NCI-H82 treated with DMSO at 0.1 percent for 48 hours (cell line): ENCODE data around the gene CACNA1H.

Source experiments
- DNase-seq: peaks from one replicate; lab custom pipeline; 2025; ENCODE audit not compliant: unreplicated experiment; lab: John Stamatoyannopoulos, UW

CACNA1H gene

DNA sequence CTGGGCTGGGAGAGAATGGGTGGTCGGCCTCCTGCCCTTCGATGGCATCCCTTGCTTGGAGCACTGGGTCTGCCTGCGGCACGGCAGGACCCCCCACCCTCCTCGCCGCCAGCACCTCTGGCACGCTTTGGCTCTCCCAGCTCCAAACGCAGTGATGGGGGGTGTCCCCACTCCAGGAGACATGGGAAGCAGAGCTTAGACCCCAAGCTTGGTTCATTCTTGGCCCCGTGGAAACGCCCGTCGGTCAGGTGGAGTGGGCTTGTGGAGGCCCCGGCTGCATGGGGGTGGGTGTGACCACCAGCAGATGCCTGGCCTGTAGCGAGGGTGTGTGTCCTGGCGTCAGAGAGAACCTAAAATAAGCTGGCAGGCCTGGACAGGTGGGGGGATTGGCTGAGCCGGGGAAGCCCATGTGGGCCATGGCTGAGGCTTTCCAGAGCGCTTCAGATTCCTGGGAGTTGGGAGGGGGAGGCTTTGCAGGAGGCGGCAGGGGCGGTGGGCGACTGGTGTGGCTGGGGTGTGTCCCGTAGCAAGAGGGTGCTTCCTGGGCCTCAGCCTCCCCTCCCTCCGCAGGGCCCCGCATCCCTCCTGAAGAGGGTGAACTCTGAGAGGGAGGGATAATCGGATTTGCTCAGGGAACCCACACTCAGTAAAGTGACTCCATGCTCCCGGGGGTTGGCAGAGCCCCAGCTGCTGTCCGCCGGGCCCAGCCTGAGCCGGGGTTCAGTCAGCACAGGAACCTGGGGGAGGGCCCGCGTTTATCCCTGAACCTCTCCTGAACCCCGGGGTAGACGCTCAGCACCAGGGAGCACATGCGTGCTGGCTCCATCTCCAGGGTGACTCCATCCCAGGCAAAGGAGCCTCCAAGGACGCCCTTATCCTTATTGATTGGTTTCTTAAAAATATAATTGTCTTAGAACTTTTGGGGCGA lies 3.4 kb downstream of the CACNA1H start:
- DNase-seq, result no peak

DNA sequence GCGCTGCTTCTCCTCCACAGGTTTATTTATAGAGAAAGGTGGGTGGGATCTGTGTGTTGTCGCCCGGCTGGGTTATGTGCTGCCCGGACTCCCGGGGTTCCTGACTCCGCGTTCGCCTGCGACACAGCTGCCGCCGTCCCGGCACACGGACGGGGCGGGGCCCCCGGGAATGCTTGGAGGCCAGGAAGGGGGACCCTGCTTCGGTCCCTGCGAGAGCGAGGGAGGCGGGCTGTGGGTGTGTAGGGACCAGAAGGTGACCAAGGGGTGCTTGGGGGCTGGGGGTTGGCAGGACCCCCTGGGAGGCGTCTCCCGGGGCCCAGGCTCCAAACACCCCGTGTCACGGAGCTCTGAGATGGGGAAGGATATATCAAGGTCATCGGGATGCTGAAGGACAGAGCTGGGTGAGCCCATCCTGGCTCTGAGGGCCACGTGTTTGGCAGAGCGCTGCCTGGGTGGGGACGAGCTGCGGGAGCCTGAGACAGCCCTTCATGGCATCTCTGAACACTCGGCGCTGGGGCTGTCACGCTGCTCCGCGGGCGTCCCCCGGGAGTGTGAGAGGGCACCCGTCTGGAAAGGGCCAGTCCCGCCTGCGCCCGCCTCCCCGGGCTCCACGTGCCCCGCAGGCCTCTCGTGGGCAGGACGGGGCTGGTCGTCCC lies 4.2 kb downstream of the CACNA1H start:
- no peak for DNase-seq

DNA sequence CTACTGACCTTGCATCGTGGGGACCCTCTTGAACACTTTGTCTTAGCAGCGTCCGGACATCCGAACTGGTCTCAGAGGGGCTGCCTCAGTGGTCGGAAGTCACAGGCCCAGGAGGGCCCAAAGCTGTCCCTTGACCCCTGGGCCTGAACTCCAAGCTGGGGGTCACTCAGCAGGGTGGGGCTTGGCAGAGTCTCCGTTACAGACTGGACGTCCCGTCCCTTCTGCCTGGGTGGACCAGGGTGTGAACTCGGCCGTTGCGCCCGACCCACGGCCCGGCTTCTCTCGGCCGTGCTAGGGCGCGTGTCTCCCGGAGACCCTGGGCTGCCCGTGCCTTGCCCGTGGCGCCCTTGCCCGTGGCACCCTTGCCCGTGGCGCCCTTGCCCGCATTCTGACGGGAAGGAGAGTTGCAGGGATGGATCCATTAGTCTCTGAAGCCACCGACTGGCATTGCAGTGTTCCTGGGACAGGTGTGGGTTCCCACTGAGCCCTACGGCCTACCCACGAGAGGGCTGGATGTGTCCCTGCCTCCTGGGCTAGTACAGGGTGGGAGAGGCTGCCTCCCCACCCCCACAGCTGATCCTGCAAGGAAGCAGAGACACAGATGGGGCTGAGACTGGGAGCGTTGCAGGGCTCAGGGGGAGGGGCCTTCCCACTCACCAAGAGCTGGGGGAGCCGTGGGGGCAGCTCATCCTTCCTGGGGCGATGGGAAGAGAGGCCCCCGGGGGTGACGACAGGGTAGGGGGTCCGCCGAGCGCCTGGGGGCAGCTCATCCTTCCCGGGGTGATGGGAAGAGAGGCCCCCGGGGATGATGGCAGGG lies 4.9 kb downstream of the CACNA1H start:
- no peak for DNase-seq

DNA sequence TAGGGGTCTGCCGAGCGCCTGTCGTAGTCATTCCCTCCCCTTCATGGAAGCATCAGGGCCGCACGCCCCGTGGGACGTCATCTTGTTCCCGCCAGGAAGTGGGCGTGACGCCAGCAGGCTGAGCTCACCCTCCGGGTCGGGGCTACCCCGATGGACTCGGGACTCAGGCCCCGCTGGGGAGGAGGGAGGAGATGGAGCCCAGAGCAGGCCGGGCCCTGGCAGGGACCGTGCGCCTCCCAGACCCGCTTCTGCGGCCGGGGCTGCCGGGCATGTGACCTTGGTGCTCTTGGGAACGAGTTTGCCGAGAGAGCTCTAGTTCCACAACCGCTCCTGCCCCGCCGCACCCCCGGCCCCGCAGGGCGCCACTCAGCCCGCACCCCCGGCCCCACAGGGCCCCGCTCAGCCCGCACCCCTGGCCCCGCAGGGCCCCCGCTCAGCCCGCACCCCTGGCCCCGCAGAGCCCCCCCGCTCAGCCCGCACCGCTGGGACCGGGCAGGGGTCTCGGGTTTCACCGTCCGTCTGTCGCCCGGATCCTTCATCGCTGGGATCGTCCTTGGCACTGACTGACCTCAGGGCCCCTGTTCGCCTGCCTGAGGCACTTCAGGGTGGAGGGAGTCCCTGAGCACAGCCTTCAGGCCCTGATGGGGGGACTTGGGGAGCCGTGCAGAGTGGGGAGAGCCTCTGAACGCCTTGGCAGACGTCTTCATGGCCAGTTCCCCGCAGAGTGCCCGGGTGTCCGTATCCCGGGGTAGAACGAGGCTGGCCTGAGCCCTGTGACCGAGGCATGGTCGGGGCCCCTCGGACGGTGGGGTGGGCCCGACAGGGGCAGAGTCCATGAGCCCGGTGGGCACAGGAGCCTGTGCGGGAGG lies 5.8 kb downstream of the CACNA1H start:
- no peak for DNase-seq

DNA sequence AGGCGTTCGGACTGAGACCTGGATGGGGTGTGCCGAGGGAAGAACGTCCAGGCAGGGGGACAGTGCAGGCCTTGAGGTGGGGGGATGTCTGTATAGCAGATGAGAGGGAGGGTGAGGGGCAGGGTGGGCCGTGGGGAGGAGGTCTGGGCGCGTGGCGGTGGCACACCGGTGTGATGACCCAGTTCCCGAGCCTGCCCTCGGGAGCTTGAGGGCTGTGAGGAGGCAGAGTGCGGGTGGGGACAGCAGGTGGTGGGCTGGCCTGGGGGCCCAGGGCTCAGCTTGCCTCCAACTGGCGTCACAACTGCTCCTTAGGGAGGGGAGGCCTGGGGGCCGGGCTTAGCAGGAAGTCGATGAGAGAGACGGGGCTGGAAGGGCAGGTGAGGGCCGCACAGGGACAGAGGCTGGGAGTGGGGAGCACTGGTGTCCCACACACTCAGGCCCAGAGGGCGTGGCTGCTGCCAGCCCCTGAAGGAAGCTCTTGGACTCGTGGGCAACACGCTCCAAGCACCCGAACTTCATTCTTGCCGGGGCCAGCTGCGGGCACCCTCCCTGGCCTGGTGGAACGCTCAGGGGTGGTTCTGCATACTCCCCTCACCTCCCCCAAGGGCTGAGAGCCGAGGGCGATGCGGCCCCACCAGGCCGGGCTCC lies 6.5 kb downstream of the CACNA1H start:
- DNase-seq, result no peak

DNA sequence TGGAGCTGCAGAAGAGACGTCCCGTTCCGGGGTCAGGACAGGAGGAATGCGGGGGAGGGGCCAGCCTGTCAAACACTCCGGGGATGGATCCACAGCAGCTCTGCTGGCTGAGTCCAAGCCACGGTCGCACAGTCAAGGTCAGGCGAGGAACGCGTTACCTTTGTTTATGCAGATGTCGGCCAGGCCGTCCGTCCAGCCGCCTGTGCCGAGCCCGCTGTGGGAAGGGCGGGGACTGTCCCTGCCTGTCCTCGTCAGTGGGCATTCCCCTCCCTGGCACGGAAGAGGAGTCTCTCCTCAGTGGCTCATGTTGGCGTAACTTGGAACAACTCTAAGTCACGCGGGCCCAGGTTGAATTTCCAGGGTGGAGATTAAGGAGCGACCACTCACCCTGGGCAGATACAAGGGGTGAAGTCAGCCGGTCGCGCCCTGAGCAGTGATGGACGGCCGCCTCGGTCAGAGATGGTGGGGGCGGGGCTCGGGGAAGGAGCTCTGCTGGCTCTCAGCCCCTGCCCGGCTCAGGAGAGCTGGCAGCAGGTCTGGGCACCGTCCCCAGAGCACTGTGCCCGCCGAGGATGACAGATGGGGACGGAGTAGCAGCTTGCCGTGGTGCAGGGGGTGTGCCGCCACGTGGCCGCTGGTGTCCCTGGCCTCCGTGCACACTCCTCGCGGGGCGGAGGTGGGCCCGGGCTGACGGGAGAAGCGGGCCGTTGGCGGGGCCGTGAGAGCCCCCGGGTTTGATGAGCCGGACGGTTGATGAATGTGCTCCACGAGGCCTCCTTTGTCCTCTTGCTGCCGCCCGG lies 7.3 kb downstream of the CACNA1H start:
- DNase-seq, result no peak

DNA sequence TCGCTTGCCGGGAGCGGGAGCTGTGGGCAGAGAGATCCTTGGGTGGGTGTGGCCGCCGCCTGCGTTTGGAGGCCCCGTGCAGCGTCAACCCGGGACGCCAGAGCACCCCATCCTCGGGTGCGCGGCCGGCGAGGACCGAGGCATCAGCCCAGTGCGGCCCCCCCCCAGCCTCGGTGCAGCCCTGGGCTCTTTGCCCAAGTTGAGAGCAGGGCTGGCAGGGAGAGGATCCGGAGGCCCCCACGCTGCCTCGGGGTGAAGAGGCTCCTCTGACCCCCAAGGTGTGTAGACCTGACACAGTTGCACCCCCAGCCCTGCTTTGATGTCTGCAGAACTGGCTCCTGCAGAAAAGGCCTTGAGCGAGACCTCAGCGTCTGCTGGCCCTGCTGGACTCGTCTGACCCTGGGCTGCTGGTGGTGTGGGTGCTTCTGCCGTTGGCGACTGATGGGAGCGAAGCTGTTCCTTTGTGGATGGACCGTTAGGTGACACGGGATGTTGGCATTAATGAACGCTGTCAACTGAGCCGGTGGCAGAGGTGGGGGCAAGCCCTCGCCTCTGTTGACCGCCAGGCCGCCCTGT lies 8.0 kb downstream of the CACNA1H start:
- DNase-seq, result no peak

DNA sequence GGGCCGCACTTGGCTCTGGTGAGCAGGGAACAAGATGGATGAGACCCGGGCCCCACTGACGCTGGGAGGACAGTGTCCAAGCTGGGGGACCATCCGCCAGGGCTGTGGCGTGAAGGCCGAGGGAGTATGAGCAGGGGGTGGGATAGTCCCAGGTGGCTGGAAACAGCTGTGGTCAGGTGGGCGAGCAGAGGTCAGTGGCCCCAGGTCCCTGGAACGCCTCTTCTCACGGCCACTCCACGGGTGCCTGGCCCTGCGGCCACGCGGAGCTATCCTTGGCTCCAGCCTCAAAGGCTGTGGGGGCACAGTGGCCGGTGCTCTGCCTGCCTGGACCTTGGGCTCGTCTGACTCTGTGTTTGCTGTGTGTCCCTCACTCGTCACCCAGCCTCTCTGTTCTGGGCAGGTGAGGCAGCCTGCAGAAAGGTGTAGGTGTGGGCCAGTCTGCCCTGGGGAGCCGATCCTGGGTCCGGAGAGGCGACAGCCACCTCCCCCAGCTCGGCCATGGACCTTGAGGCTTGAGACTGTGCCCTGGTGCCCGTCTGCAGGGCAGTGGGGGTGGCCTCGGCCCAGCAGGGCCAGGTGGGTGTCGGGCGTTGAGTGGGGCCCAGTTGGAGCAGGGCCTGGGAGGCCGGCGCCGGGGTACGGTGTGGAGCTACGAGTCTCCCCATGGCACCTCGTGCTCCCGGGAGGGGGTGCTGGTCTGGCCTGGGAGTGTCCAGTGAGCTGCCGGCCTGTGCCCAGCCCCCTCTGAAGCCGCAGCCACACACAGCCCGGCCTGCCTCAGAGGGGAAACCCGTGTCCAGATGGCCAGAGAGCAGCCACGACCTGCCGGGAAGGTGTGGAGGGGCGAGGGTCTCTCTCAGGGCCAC lies 10.0 kb downstream of the CACNA1H start:
- no peak for DNase-seq

DNA sequence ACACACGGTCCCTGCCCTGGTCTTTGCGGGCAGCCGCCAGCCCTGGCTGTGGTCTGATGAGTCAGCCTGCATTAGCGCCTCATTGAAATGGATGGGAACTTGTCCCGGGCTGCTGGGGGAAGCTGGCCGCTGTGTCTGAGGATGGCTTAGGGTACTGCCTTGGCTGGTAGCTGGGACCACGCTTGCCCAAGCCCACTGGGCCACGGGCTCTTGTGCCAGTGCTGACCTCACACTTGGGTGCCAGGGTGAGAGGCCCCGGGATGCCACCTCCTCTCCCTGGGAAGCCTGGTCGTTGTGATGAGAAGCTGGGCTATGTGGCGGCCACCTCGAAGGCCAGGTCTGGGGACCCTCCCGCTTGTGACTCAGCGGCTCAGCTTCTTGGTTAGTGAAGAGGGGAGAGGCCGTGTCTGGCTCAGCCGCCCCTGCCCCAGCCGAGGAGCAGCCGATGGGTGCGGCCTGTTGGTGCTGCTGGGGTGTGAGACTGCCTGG lies 10.7 kb downstream of the CACNA1H start:
- DNase-seq, result no peak

DNA sequence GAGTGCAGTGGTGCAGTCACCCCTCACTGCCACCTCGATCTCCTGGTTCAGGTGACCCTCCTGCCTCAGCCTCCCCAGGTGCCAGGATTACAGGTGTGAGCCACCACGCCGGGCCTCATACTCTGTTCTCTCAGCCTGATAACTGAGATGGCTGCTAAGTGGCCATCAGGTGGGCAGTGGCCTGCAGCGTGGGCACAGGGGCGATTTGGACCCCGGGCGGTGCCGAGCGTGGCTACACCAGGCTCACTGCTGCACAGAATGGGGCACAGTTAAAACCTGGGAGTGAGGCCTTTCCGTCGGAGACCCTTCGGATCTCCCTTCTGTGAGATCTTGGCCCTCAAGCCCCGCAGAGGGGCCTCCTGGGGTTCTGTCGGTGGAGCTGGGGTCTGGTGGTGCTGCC lies 11.5 kb downstream of the CACNA1H start:
- DNase-seq, result no peak

DNA sequence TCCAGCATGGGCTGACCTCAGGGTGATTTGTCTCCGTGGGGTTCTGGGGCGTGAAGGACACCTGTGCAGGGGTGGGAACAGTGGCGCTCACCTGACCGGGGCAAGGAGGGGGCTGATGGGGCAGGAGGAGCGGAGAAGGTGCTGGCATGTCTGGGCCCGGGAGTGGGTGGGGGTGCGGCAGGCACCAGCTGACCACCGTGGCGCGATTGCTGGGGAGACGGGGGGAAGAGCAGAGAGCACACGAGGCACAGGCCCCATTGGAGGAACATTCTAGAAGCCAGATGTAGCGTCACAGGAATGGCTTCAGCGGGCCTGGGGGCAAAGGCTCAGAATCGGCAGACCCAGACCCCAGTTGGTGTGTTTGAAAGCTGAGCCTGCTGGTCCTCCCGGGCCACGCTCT lies 12.1 kb downstream of the CACNA1H start:
- DNase-seq, result no peak

DNA sequence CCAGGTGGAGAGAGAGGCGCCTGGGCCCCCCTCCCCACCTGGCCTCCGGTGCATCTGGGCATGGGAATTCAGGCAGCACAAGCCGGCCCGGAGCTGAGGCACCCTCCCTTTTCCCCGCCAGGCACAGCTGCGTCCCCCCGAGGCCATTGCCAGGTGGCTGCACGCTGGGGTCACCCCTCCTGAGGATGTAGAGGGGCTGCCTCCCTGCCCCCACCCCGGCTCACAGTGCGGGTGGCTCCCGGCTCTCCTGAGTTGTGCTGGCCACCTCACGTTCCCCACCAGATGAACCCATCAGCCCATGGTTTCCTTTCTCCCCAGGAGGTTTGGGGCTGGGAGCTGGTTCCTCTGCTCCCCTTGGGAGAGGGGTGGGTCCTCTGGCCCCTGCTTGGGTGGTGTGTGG lies 12.6 kb downstream of the CACNA1H start:
- no peak for DNase-seq

DNA sequence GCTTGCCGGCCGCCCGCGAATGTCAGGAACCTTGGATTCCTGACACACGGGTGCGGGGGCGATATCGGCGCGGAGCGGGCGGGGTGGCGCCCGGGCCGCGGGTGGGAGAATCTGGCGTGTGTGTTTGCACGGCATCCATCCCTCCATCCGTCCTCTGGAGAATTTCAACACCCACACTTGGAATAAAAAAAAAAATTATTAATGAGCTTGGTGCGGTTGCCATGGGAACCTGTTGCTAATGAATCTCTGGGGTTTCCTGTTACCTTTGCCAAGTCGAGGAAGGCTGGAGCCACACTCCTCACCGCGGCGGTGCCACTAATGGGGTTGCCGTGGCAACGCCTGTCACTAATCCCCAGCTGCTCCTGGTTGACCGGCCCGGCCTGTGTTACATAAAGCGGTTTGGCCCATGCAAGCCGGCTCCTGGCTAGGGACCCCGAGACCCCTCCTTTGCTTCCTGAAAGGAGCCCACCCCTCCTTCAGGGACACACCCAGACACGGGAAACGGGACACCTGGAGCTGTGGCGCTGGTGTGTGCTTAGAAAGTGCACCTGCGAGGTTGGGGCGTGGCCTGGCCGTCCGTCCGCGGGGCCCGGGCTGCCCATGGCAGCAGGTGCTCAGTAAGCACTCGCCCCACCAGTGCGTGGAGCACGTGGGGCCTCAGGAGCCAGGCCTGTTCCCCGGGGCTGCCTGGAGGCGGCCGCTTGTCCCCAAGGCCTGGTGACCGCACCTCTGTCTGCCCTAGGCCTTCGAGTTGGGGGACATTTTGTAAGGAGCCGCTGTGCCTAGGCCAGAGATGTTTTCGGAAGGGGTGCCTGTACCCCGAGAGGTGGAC lies 14.6 kb downstream of the CACNA1H start:
- no peak for DNase-seq

DNA sequence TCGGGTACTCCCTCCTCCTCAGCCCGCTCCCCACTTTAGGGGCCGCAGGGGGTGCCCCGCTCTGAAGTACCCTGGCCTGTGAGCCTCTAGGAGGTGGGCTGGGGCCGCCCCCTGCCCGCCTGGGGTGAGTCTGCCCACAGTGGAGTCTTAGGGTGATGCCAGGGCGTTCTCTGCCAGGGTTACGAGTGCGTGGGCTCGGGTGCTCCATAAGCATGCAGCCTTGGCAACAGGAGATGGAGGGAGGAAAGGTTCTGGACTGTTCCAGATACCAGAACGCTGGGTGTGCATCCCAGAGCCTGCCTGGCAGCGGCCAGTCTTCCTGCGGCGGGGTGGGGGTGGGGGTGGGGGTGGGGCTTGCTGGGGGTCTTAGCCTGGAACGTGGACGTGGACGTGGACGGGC lies 15.9 kb downstream of the CACNA1H start:
- no peak for DNase-seq

DNA sequence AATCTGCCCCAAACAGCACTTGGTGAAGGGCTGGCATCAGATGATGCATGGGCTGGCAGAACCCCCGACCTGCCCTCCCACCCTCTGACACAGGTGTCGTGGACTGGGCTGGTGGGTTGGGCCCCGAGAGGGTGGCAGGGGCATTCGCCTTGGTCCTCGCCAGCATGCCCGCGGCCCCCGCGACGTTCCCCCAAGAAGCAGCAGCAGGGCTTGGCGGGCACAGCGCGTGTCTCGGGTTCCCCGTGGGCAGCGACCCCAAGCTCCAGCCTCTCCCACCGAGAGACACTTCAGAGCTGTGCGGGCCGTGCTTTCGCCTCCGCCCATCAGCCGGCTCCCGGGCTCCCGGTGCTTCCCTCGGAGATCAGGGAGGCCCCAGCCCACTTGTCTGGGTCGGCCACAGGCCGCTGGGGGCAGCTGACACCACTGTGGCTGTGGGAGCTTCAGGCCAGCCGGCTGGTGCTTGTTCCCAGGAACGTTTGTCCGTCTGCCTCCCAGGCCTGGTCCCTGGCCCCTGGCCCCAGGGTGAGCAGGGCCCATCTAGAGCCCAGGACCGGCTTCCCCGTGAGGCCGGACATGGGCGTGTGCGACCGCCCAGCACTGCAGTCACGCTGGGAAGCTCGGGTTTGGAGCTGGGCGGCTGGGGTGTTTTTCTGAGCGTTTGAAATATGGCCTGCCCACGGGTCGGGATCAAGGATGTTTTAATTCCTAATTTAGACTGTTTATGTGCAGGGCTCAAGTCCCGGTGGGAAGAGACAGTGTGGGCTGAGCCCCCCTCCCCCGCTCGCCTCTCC lies 16.6 kb downstream of the CACNA1H start:
- DNase-seq, result no peak

DNA sequence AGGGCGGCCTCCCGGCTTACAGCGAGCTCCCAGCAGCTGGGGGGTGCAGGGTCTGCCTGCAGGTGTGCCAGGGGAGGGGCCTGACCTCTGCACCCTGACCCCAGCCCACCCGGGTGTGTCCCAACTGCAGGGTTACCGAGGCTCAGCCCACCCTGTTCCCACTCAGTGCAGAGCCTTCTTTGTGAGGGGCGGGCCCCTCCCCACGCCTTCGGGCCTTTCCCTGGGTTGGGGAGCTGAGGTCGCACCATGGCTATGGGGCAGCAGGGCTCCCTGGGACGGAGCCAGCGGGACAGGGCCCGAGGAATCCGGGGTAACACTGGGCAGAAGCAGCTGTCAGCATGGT lies 17.1 kb downstream of the CACNA1H start:
- no peak for DNase-seq
